Upper lobe of left lung (tissue), 4 donors: ENCODE data around the gene PKNOX2.

Experiments
- CTCF ChIP-seq, 6 experiments: fragments of 450-650 bp in 4 of 6; fragments of 200-600 bp in 2 of 6; sonication (generic) in 2 of 6; IDR thresholded peaks; one replicate each; pipeline ENCODE4 v1.5.1; 2016 to 2019; ENCODE audit warnings: antibody characterized with exemption in 6 of 6
- EP300 ChIP-seq, 4 donors: sonication (generic); formaldehyde crosslinking; IDR thresholded peaks; one replicate each; pipeline ENCODE4 v1.5.1; 2017; ENCODE audit warnings: antibody characterized with exemption in 4 of 4, control low read depth in 2 of 4
- POLR2A ChIP-seq, 4 donors: fragments of 450-650 bp; IDR thresholded peaks; one replicate each; pipeline ENCODE4 v1.5.1; 2016 to 2017; ENCODE audit warnings: antibody characterized with exemption in 4 of 4, mild to moderate bottlenecking in 2 of 4
- POLR2AphosphoS5 ChIP-seq, 2 donors: sonication (generic); formaldehyde crosslinking; IDR thresholded peaks; one replicate each; pipeline ENCODE4 v1.5.1; 2017; ENCODE audit warnings: antibody characterized with exemption in 2 of 2

DNA sequence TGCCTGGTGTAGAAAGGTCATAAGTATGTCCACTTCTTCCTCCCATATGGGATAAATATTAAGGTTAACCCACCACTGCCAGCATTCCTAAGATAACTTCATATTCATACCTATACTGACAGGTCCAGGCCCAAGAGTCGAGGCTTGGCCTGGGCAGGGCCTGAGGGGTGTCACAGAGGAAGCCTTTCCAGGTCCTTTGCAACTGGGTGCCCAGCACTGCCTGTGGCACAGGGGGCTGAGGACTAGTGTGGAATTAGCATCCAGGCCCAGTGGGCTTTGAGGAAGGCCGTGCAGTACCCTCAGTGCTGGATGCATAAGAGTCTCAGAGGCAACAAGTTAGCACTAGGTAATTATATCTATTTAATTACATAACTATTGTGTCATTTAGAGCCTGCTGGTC is 65.4 kb downstream of the PKNOX2 start:
- TF ChIP-seq CTCF (IDR thresholded peaks at IDR 0.05) (no peak), POLR2AphosphoS5 (IDR thresholded peaks at IDR 0.05) (no peak), POLR2A (IDR thresholded peaks at IDR 0.05) (no peak), EP300 (IDR thresholded peaks at IDR 0.05) (no peak)
